ENCODE data around the gene PCDHAC2.

Gene PCDHAC2, protein sequence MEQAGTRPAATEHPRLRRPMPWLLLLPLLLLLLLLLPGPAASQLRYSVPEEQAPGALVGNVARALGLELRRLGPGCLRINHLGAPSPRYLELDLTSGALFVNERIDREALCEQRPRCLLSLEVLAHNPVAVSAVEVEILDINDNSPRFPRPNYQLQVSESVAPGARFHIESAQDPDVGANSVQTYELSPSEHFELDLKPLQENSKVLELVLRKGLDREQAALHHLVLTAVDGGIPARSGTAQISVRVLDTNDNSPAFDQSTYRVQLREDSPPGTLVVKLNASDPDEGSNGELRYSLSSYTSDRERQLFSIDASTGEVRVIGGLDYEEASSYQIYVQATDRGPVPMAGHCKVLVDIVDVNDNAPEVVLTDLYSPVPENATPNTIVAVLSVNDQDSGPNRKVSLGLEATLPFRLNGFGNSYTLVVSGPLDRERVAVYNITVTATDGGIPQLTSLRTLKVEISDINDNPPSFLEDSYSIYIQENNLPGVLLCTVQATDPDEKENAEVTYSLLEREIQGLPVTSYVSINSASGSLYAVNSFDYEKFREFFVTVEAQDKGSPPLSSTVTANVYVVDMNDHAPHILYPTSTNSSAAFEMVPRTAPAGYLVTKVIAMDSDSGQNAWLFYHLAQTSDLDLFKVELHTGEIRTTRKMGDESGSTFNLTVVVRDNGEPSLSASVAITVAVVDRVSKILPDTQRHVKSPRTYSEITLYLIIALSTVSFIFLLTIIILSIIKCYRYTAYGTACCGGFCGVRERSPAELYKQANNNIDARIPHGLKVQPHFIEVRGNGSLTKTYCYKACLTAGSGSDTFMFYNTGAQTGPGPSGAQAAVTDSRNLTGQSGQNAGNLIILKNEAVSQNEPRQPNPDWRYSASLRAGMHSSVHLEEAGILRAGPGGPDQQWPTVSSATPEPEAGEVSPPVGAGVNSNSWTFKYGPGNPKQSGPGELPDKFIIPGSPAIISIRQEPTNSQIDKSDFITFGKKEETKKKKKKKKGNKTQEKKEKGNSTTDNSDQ

DNA sequence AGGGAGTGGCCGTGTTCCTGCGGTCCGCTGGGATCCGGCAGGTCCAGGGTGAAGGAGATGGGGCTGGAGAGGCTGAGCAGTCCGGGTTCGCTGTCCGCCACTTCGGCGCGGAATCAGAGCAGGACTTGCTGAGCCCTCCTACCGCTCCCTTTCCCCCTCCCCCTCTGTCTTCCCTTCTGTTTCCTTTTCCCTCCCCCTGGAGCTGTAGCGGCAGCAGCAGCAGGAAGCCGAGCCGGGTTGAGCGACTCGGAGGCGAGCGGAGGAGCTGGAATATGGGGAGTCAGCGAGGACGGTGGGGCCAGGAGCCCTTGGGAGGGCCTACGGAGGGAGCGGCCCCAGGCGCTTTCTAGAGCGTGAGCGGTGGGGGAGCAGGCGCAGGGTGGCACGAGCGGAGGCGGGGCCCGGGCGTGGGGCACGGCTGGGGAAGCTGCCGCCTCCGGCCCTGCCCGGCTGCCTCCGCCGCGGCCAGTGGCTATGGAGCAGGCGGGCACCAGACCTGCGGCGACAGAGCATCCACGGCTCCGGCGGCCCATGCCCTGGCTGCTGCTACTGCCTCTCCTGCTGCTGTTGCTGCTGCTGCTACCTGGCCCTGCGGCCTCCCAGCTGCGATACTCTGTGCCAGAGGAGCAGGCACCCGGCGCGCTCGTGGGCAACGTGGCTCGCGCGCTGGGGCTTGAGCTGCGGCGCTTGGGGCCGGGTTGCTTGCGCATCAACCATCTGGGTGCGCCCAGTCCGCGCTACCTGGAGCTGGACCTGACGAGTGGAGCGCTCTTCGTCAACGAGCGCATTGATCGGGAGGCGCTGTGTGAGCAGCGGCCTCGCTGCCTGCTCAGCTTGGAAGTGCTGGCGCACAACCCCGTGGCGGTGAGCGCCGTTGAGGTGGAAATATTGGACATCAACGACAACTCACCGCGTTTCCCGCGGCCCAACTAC, at the start of gene PCDHAC2:
TSS of gene PCDHAC2 (plus strand) at position 184 of the 933 bp plus-strand sequence. CDS start at position 475, 291 bp downstream.
- DNase-seq (ENCODE audit: low read depth): no peak

DNA sequence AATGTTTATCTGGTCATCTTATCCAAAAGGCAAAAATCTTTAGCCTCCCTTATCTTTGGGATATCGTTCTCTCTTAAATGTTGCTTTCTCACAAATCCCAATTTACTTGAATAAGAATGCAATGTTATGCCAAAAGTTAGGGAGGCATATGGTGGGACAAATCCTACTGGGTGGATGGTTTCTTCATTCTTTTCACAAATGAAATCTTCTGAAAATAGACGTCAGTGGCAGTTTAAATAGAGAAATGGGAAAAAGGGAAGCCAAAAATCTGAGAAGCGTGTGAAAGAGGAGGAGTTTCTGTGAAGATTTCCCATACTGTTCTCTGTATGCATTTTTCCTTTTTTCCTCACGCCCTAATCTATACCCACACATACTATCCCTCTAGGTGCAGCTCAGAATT, 42.7 kb upstream of the PCDHAC2 start:
- DNase-seq (ENCODE audit: low read depth): no peak

DNA sequence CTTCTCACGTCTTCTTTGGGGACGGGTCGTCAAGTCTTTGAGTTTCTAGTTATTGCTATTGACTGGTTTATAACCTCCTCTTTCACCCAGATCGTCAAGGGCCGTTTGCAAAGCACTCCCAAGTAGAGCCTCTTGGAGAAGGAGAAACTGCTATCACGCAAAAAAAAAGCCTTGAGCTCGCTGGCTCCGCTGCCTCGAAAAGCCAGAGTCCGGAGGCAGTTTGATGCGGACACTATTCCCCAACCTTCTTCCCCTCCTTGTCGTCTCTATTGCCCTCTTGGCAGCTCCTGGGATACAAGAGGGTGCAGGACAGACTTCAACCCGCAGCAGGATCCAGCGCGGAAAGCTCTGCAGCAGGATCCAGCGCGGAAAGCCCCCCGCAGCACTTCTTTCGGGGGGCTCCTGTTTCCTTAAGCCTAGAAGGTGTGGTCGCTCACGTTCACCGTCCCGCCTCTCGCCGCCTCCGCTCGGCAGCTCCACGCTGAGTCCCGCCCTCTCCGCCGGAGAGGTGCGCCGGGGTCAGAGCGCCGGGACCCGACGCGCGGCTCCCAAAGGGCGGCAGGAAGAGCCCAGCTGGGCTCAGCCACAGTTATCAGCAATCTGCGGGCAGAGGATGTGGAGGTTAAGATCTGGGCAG, 40.4 kb upstream of the PCDHAC2 start, which contains the start of gene PCDHAC1:
TSS of gene PCDHAC1 (plus strand) at position 494 of the 637 bp plus-strand sequence. CDS start 594 bp downstream, outside the sequence.
- DNase-seq (ENCODE audit: low read depth): no peak

GRCh38 chr5:140926443-140927227, 39.6 kb upstream of the PCDHAC2 start:
- DNase-seq (ENCODE audit: low read depth): no peak

GRCh38 chr5:140927228-140927573, 39.1 kb upstream of the PCDHAC2 start:
- no peak for DNase-seq (ENCODE audit: low read depth)

- no peak for DNase-seq (ENCODE audit: low read depth)
Measured at GRCh38 chr5:140934964-140935606, 31.2 kb upstream of the PCDHAC2 start.

DNA sequence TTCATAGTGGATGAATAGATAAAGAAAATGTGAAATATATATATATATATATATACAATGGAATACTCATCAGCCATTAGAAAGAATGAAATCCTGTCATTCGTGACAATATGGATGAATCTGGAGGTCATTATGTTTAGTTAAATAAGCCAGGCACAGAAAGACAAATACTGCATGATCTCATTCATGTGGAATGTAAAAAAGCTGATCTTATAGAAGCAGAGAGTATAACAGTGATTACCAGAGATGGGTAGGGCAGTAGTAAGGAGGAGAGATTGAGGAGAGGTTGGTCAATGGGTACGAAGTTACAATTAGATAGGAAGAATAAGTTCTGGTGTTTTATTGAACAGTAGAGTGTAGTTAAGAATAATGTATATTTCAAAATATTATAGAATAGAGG, 19.7 kb upstream of the PCDHAC2 start:
- DNase-seq (ENCODE audit: low read depth): no peak

DNA sequence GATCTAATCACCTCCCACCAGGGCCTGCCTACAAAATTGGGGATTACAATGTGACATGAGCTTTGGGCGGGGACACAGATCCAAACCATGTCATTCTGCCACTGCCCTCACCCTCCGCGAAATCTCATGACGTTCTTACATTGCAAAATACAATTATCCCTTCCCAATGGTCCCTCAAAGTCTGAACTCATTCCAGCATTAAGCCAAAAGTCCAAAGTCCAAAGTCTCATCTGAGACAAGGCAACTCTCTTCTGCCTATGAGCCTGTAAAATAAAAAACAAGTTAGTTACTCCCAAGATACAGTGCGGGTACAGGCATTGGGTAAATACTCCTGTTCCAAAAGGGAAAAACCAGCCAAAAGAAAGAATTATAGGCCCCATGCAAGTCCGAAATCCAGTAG, 14.6 kb upstream of the PCDHAC2 start:
- no peak for DNase-seq (ENCODE audit: low read depth)

GRCh38 chr5:140953234-140953633, 13.0 kb upstream of the PCDHAC2 start:
- DNase-seq (ENCODE audit: low read depth): no peak

DNA sequence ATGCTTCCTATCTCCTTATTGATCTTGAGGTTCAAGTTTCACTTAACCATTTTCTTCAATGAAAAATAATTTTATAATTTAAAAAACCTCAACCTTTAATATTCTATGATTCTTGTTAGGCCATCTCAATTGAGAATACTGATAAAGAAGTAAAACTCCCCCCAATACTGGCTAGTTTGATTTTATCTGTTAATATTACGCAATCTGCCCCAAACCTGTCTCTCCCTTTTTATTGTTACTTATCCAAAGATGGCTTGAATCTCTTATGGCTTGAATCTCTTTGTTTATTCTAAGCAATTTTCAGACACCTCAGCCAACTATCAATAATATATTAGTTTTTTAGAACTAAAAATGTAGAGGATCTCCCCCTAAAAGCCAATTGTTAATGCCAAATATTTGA, 4.1 kb upstream of the PCDHAC2 start:
- no peak for DNase-seq (ENCODE audit: low read depth)

DNA sequence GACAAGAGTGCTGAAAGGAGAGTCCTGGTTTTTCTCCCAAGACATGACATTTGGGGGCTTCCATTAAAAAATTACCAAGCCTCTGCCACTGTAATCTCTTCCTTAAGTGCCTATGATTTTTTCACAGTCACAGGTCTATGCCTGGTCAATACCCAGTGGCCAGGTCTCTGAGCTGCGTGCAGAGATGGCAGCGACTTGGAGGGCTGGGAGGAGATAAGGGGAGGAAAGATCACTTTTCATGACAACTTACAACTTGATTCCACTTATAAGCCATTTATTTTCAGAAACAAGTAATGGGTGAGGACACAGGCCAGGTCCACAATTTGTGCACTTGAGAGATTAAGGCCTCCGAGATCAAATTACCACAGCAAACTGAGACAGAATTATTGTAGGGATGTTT, 1.9 kb upstream of the PCDHAC2 start:
- DNase-seq (ENCODE audit: low read depth): no peak

GRCh38 chr5:140965905-140966292, 377 bp upstream of the PCDHAC2 start:
- no peak for DNase-seq (ENCODE audit: low read depth)

GRCh38 chr5:140967226-140967893, 1.1 kb downstream of the PCDHAC2 start:
- DNase-seq (ENCODE audit: low read depth): no peak

DNA sequence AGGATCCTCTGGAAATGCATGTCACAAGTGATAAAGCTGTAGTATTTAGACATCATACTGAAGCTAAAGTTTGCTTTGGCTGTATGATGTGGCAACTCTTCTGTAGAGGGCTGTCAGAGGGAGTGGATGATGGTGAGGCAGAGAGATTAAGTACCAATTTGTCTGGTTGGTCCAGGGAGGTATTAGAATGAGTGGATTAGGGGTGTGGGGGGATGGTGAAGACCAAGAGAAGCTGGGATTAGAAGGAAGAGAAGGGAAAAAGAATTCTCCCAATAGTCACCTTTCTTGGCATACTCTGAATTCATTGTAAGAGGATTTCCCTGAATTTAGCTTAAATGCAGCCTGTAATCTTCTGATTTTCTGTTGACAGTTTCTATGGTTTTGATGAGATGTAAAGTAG, 3.6 kb downstream of the PCDHAC2 start:
- no peak for DNase-seq (ENCODE audit: low read depth)

DNA sequence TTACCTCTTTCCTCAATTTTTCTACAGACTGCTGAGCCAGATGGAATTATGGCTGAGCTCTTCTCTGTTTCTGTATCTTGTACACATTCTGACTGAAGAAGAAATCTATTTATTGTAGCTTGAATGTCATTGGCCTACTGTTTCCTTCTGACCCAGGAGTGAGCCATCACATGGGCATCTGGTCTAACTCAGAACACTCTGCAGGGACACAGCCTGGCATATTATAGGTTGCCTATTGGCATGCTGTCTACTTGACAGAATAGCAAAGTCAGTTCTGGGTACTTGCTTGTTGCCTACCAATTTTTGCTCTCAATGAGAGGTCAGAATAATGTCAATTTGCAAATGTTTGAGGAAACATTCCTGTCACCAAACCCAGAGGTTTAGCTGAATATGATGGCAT, 7.3 kb downstream of the PCDHAC2 start:
- no peak for DNase-seq (ENCODE audit: low read depth)

- no peak for DNase-seq (ENCODE audit: low read depth)
Measured at GRCh38 chr5:140977003-140977402, 10.7 kb downstream of the PCDHAC2 start.

DNA sequence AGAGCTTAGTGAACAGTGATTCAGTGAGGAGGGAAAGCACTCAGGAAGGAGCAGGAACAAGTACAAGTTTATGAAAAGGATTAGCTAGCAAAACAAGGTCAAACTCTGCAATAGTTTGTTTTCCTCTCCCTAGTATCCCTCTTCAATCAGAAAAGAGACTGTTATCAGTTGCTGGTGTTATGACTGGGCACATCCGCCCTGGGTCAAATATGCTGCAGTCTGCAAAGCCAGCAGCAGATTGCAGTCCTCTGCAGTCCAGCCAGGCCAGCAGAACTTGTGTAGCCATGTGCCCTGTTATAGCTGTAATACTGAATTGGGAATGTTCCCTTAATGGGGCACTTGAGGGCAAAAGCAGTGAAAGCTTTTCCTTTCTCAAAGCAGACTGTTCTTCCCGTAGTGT, 12.0 kb downstream of the PCDHAC2 start:
- no peak for DNase-seq (ENCODE audit: low read depth)

DNA sequence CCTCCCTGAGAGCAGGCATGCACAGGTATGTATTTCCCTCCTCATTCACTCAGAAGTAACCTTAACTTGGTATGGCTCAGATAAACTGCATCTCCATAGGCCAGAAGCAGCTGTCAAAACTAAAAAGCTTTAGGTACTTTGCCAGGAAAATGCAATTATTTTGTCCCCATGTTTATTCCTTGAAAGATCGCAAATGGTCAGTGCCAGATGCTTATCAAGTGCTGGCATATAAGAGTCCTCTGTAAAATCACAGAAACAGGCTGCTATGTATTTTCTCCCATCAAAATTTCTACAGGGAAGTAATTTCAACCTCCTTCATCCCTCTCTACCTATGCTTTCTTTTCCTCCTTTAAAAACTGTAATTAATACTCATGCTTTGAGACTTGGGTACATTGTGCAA, 12.7 kb downstream of the PCDHAC2 start:
- no peak for DNase-seq (ENCODE audit: low read depth)

GRCh38 chr5:140982083-140982716, 15.9 kb downstream of the PCDHAC2 start:
- no peak for DNase-seq (ENCODE audit: low read depth)

Measured in activated gamma-delta T cell treated with anti-CD3 and anti-CD28 coated beads, Interleukin-2, amount 50 U/mL, for 16 hours (primary cell).